HUES48 (cell line): Measurements from ENCODE around the gene KIF5B.

Experiments
- H3K27ac ChIP-seq: one replicate; pipeline ENCODE4 v1.7.0; 2013; ENCODE audit warnings: low read depth, low read length, inconsistent platforms
- H3K27me3 ChIP-seq: 2 replicates; pipeline ENCODE4 v1.6.1; 2013; ENCODE audit warnings: mild to moderate bottlenecking, low read length; ENCODE audit not compliant: control insufficient read depth, insufficient read depth
- H3K36me3 ChIP-seq: 2 replicates; pipeline ENCODE4 v1.6.1; 2013; ENCODE audit warnings: low read length; ENCODE audit not compliant: control insufficient read depth, insufficient read depth
- H3K4me1 ChIP-seq: 2 replicates; pipeline ENCODE4 v1.6.1; 2013; ENCODE audit warnings: mild to moderate bottlenecking, low read length; ENCODE audit not compliant: control insufficient read depth, insufficient read depth
- H3K4me3 ChIP-seq: 2 replicates; pipeline ENCODE4 v1.5.1; 2013; ENCODE audit warnings: mild to moderate bottlenecking, low read depth, low read length
- H3K9ac ChIP-seq: 2 replicates; pipeline ENCODE4 v1.6.1; 2013; ENCODE audit warnings: mild to moderate bottlenecking, low read depth, low read length, moderate library complexity
- H3K9me3 ChIP-seq: 2 replicates; pipeline ENCODE4 v1.6.1; 2013; ENCODE audit warnings: low read length; ENCODE audit not compliant: control insufficient read depth, insufficient read depth

The KIF5B gene

DNA sequence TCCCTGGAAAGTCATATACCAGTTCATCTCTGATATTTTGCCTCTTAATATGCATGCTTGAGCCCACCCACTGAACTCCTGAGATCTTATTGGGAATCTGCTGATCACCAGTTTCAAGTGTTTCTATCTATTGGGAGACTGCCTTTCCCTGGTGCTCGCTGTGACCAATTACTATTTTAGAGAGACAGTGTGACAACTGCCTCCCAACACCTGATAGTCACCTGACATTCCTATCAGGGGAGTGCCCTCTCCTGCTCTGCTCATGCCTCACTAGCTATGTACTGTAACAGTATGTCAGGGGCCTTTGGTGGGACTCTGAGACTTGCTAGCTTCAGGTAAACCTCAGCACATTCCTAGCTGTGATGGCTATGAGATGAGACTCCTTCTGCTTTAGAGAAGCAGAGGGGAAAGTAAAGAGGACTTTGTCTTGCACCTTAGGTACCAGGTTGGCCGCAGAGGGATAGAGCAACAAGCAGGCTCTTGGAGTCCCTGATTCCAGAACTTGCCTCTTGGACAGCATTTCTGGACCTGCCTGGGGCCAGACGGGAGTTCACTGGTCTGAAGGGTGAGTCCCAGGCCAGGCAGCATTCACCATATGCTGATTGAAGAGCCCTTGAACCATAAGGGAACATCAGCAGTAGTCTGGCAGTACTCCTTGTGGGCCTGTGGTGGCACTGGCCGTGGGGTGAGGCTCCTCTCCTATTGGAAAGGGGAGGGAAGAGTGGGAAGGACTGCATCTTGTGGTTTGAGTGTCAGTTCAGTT, 93.2 kb downstream of the KIF5B start:
- H3K36me3 ChIP-seq: no peaks in the 10 kb centered on the region
- no peak overlapping the region for H3K27ac ChIP-seq
- H3K9ac ChIP-seq: no peak overlapping the region
- H3K27me3 ChIP-seq: no peaks in the 10 kb centered on the region
- H3K4me3 ChIP-seq: no peak overlapping the region
- H3K9me3 ChIP-seq: no peaks in the 10 kb centered on the region
- H3K4me1 ChIP-seq: no peaks in the 10 kb centered on the region

GRCh38 chr10:31961277-31962074, 94.7 kb downstream of the KIF5B start:
- no peaks in the 10 kb centered on the region for H3K36me3 ChIP-seq
- no peak overlapping the region for H3K9ac ChIP-seq
- H3K27me3 ChIP-seq: no peaks in the 10 kb centered on the region
- H3K4me1 ChIP-seq: no peaks in the 10 kb centered on the region
- H3K27ac ChIP-seq: no peak overlapping the region
- no peak overlapping the region for H3K4me3 ChIP-seq
- no peaks in the 10 kb centered on the region for H3K9me3 ChIP-seq

GRCh38 chr10:31959461-31960173, 96.6 kb downstream of the KIF5B start:
- no peak overlapping the region for H3K27ac ChIP-seq
- no peaks in the 10 kb centered on the region for H3K4me1 ChIP-seq

More at GRCh38 chr10:31959461-31960173, 96.6 kb downstream of the KIF5B start:
- Histone ChIP-seq H3K9me3 (peaks cover 7% of the 10 kb centered on the region; the same call in 1 of the 2 replicates), H3K9ac (no peak overlapping the region), H3K4me3 (no peak overlapping the region), H3K36me3 (no peaks in the 10 kb centered on the region), H3K27me3 (no peaks in the 10 kb centered on the region)
